K562 (cell line): ENCODE data around the gene CEP57. TPM values are rescaled to one million over a fixed set of nuclear protein-coding genes. Genes with fewer than 3 reads are reported as not detected.

Source experiments
- BMI1 ChIP-seq: fragments of 150-350 bp; IDR thresholded peaks from 2 replicates; pipeline ENCODE4 v1.6.1; 2014; ENCODE audit warnings: low read length
- BRD9 ChIP-seq: fragments of 450-650 bp; IDR thresholded peaks from 2 replicates; pipeline ENCODE4 v1.6.1; 2018; ENCODE audit warnings: low read depth; ENCODE audit not compliant: partially characterized antibody
- CAMTA2 ChIP-seq: fragments of 250-450 bp; sonication (Bioruptor Pico); conservative IDR thresholded peaks from 2 replicates; pipeline ENCODE4 v1.5.1; 2022
- EZH2 ChIP-seq: IDR thresholded peaks from 2 replicates; pipeline ENCODE4 v1.6.1; 2012; ENCODE audit warnings: low read depth, mild to moderate bottlenecking, inconsistent platforms, low read length, borderline replicate concordance
- HDAC1 ChIP-seq, 2 experiments: fragments of 450-650 bp; IDR thresholded peaks; 2 replicates each; pipeline ENCODE4 v1.6.1; 2016 to 2017; ENCODE audit warnings: inconsistent platforms in 1 of 2, mild to moderate bottlenecking in 1 of 2, moderate library complexity in 1 of 2
- HDAC2 ChIP-seq: fragments of 450-650 bp; IDR thresholded peaks from 2 replicates; pipeline ENCODE4 v1.6.1; 2016; ENCODE audit warnings: mild to moderate bottlenecking
- HSF4 ChIP-seq: fragments of 250-450 bp; sonication (Bioruptor Pico); IDR thresholded peaks from 2 replicates; pipeline ENCODE4 v2.1.2; 2022; ENCODE audit warnings: mild to moderate bottlenecking, moderate library complexity, borderline replicate concordance
- KHSRP ChIP-seq: fragments of 450-650 bp; IDR thresholded peaks from 2 replicates; pipeline ENCODE4 v1.6.1; 2017
- KLF13 ChIP-seq: fragments of 450-650 bp; IDR thresholded peaks from 2 replicates; pipeline ENCODE4 v1.6.1; 2016; ENCODE audit warnings: missing genetic modification characterization, low read depth, mild to moderate bottlenecking, missing compliant biosample characterization, moderate library complexity, borderline replicate concordance
- NFE2L1 ChIP-seq: fragments of 450-650 bp; IDR thresholded peaks from 2 replicates; pipeline ENCODE4 v1.6.1; 2016; ENCODE audit warnings: missing genetic modification characterization, low read depth, mild to moderate bottlenecking, missing compliant biosample characterization, moderate library complexity, borderline replicate concordance
- RBBP5 ChIP-seq: fragments of 200-600 bp; sonication (generic); IDR thresholded peaks from 2 replicates; pipeline ENCODE4 v1.6.1; 2012; ENCODE audit warnings: borderline replicate concordance, mild to moderate bottlenecking, low read length, control low read depth, inconsistent platforms; ENCODE audit not compliant: insufficient read depth, poor library complexity, severe bottlenecking
- SNRNP70 ChIP-seq: fragments of 200-400 bp; formaldehyde crosslinking; optimal IDR thresholded peaks from 2 replicates; pipeline ENCODE3; 2017; ENCODE audit warnings: low read depth, low read length
- U2AF1 ChIP-seq: fragments of 200-400 bp; formaldehyde crosslinking; optimal IDR thresholded peaks from 2 replicates; pipeline ENCODE3; 2017; ENCODE audit warnings: mild to moderate bottlenecking, low read depth, low read length, moderate library complexity
- ZNF696 ChIP-seq: fragments of 250-450 bp; sonication (Bioruptor Pico); conservative IDR thresholded peaks from 2 replicates; pipeline ENCODE4 v1.4.0; 2020; ENCODE audit warnings: mild to moderate bottlenecking, moderate library complexity
- polyA plus RNA-seq, 8 experiments: library from polyadenylated mRNA; depleted of rRNA in 4 of 8; stranded (reverse) in 5 of 8; unstranded in 3 of 8; fragments of >200 nt; fragmentation: Nextera tagmentation in 2 of 8; fragmentation: Illumina TruSeq in 1 of 8; extraction: Ambion mirVana in 2 of 8; extraction: Trizol in 1 of 8; gene quantifications; 2 replicates each; pipeline versions ENCODE4 v1.2.1 to v1.2.3, GENCODE V29; 2011 to 2014; ENCODE audit warnings: inconsistent platforms in 1 of 8, missing spikeins in 1 of 8
- total RNA-seq, 7 experiments: library from RNA; depleted of rRNA in 6 of 7; stranded (reverse); fragments of >200 nt in 6 of 7; fragmentation: Illumina TruSeq in 2 of 7; extraction: Trizol in 2 of 7; gene quantifications; 2 replicates each; pipeline versions ENCODE4 v1.2.1 to v1.2.3, GENCODE V29; 2011 to 2021; ENCODE audit warnings: low replicate concordance in 1 of 7
- TF ChIP-seq, protein P1 (sequence below), 2 experiments: fragments of 150-350 bp in 1 of 2; IDR thresholded peaks; 2 replicates each; pipeline ENCODE4 v1.6.1; 2012 to 2016; ENCODE audit warnings: low read depth in 2 of 2, low read length in 2 of 2, mild to moderate bottlenecking in 1 of 2, moderate library complexity in 1 of 2
- TF ChIP-seq, protein P2 (sequence below): fragments of 250-450 bp; sonication (Bioruptor Pico); IDR thresholded peaks from 2 replicates; pipeline ENCODE4 v1.4.0; 2020
- TF ChIP-seq, protein P3 (sequence below): IDR thresholded peaks from 2 replicates; pipeline ENCODE4 v1.6.1; 2016; ENCODE audit warnings: missing genetic modification characterization, missing compliant biosample characterization
- TF ChIP-seq, protein P4 (sequence below): fragments of 250-450 bp; sonication (Bioruptor Pico); IDR thresholded peaks from 2 replicates; pipeline ENCODE4 v1.5.0; 2021
- TF ChIP-seq, protein P5 (sequence below): fragments of 250-450 bp; sonication (Bioruptor Pico); IDR thresholded peaks from 2 replicates; pipeline ENCODE4 v1.4.0; 2020; ENCODE audit warnings: mild to moderate bottlenecking, moderate library complexity

The CEP57 gene
- total and polyA plus RNA-seq, 9 of the 15 experiments (the other 6 are each of a cell fraction or from before 2014, with no cell fraction given), result 25.1 to 88.1 (median 65.2) TPM

DNA sequence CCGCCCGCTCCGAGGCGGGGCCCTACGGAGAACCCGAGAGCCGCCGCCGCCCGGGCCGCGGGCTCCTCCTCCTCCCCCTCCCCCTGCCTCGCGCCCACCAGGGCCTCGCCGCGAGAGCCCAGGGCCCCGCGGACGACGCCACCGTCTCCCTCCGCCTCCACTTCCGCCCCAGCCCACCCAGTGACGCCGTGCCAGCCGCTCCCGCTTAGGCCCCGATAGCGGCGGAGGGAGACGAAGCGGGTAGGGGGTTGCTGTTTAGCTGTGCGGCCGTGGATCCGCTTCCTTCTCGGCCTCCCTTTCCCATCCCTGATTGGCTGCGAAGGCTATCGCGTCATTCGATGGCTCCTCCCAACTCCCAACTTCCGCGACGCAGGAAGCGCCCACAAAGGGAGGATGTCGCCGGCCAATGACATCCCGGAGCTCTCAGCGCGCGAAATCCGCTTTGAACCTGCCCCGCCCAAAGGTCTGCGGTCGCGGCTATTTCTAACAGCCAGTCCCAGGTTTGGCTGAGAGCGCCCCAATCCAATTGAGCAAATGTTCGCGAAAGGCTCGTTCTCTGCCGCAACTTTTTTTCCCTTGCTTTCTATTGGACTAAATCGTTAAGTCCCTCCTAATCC, 684 bp upstream of the CEP57 start, which contains the start of gene FAM76B (continued):
- TF ChIP-seq, protein P1, sequence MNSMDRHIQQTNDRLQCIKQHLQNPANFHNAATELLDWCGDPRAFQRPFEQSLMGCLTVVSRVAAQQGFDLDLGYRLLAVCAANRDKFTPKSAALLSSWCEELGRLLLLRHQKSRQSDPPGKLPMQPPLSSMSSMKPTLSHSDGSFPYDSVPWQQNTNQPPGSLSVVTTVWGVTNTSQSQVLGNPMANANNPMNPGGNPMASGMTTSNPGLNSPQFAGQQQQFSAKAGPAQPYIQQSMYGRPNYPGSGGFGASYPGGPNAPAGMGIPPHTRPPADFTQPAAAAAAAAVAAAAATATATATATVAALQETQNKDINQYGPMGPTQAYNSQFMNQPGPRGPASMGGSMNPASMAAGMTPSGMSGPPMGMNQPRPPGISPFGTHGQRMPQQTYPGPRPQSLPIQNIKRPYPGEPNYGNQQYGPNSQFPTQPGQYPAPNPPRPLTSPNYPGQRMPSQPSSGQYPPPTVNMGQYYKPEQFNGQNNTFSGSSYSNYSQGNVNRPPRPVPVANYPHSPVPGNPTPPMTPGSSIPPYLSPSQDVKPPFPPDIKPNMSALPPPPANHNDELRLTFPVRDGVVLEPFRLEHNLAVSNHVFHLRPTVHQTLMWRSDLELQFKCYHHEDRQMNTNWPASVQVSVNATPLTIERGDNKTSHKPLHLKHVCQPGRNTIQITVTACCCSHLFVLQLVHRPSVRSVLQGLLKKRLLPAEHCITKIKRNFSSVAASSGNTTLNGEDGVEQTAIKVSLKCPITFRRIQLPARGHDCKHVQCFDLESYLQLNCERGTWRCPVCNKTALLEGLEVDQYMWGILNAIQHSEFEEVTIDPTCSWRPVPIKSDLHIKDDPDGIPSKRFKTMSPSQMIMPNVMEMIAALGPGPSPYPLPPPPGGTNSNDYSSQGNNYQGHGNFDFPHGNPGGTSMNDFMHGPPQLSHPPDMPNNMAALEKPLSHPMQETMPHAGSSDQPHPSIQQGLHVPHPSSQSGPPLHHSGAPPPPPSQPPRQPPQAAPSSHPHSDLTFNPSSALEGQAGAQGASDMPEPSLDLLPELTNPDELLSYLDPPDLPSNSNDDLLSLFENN (IDR thresholded peaks at IDR 0.05; ENCODE audit: low read depth in 2 of 2, low read length in 2 of 2), result no peak
- TF ChIP-seq, protein P2, sequence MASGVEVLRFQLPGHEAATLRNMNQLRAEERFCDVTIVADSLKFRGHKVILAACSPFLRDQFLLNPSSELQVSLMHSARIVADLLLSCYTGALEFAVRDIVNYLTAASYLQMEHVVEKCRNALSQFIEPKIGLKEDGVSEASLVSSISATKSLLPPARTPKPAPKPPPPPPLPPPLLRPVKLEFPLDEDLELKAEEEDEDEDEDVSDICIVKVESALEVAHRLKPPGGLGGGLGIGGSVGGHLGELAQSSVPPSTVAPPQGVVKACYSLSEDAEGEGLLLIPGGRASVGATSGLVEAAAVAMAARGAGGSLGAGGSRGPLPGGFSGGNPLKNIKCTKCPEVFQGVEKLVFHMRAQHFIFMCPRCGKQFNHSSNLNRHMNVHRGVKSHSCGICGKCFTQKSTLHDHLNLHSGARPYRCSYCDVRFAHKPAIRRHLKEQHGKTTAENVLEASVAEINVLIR (CRISPR knock-in tag), result peak; percentile 90
- no peak for TF ChIP-seq ZNF696 (CRISPR knock-in tag)
- TF ChIP-seq SNRNP70, result no peak
- TF ChIP-seq HSF4, result no peak
- 0 out of 2 replicates have a peak, but pooled peaks have one; percentile 10 for TF ChIP-seq KHSRP
- TF ChIP-seq U2AF1, result no peak
- no peak for TF ChIP-seq CAMTA2
- TF ChIP-seq BRD9, result no peak
- no peak for TF ChIP-seq NFE2L1
- peak; percentile 82 for TF ChIP-seq RBBP5
- no peak for TF ChIP-seq EZH2
- TF ChIP-seq, protein P3, sequence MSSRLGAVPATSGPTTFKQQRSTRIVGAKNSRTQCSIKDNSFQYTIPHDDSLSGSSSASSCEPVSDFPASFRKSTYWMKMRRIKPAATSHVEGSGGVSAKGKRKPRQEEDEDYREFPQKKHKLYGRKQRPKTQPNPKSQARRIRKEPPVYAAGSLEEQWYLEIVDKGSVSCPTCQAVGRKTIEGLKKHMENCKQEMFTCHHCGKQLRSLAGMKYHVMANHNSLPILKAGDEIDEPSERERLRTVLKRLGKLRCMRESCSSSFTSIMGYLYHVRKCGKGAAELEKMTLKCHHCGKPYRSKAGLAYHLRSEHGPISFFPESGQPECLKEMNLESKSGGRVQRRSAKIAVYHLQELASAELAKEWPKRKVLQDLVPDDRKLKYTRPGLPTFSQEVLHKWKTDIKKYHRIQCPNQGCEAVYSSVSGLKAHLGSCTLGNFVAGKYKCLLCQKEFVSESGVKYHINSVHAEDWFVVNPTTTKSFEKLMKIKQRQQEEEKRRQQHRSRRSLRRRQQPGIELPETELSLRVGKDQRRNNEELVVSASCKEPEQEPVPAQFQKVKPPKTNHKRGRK (tag), result no peak
- TF ChIP-seq, protein P4, sequence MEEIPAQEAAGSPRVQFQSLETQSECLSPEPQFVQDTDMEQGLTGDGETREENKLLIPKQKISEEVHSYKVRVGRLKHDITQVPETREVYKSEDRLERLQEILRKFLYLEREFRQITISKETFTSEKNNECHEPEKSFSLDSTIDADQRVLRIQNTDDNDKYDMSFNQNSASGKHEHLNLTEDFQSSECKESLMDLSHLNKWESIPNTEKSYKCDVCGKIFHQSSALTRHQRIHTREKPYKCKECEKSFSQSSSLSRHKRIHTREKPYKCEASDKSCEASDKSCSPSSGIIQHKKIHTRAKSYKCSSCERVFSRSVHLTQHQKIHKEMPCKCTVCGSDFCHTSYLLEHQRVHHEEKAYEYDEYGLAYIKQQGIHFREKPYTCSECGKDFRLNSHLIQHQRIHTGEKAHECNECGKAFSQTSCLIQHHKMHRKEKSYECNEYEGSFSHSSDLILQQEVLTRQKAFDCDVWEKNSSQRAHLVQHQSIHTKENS (CRISPR knock-in tag), result no peak
- no peak for TF ChIP-seq BMI1
- peak in 1 of 2 experiments; percentile 84; a peak in 2 of 4 replicates for TF ChIP-seq HDAC1 (IDR thresholded peaks at IDR 0.05)
- TF ChIP-seq HDAC2, result no peak
- TF ChIP-seq KLF13 (tag), result no peak
- TF ChIP-seq, protein P5, sequence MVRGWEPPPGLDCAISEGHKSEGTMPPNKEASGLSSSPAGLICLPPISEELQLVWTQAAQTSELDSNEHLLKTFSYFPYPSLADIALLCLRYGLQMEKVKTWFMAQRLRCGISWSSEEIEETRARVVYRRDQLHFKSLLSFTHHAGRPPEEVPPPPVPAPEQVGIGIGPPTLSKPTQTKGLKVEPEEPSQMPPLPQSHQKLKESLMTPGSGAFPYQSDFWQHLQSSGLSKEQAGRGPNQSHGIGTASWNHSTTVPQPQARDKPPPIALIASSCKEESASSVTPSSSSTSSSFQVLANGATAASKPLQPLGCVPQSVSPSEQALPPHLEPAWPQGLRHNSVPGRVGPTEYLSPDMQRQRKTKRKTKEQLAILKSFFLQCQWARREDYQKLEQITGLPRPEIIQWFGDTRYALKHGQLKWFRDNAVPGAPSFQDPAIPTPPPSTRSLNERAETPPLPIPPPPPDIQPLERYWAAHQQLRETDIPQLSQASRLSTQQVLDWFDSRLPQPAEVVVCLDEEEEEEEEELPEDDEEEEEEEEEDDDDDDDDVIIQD (CRISPR knock-in tag), result no peak
